SH-SY5Y (cell line): ENCODE results near the gene EPHB4.

Experiments
- GATA2 ChIP-seq: IDR thresholded peaks from 2 replicates; pipeline ENCODE4 v1.6.1; 2011; ENCODE audit warnings: mild to moderate bottlenecking, low read depth, low read length
- GATA3 ChIP-seq: IDR thresholded peaks from 2 replicates; pipeline ENCODE4 v1.6.1; 2011; ENCODE audit warnings: low read depth, mild to moderate bottlenecking, low read length, moderate library complexity

EPHB4 gene

DNA sequence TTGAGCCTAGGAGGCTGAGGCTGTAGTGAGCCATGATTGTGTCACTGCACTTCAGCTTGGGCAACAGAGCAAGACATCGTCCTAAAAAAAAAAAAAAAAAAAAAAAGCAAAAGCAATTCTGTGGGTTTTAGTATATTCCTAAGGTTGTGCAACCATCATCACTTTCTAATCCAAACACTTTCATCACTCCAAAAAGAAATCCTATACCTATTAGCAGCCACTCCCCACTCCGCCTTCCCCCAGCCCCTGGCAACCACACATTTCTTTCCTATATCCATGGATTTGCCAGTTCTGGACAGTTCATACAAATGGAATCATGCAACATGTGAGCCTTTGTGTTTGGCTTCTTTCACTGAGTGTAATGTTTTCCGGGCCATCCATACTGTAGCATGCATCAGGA is 73.6 kb downstream of the EPHB4 start:
- TF ChIP-seq GATA3 = no peak
- TF ChIP-seq GATA2 = no peak

DNA sequence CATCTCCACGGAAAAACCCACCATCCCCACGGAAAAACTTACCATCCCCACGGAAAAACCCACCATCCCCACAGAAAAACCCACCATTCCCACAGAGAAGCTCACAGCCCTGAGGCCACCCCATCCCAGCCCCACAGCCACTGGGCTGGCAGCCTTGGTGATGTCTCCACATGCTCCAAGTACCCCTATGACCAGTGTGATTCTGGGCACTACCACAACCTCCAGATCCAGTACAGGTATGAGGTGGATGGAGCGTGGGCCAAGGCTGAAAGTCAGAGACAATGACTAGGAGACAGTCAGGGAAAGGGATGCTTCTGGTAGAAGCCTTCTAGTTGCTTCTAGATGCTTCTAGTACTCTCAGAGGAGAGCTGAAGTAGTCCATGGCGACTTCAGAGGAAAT is 74.3 kb downstream of the EPHB4 start:
- TF ChIP-seq GATA3 (no peak), GATA2 (no peak)
